HPDE6-E6E7 (cell line): ENCODE data around the gene HMCN1.

Source experiments
- DNase-seq: peaks from one replicate; pipeline ENCODE4 v3.0.0; 2011; ENCODE audit warnings: missing footprints; ENCODE audit errors: extremely low spot score

The HMCN1 gene

GRCh38 chr1:185965870-185966269, 231.7 kb downstream of the HMCN1 start:
- DNase-seq = no peak

DNA sequence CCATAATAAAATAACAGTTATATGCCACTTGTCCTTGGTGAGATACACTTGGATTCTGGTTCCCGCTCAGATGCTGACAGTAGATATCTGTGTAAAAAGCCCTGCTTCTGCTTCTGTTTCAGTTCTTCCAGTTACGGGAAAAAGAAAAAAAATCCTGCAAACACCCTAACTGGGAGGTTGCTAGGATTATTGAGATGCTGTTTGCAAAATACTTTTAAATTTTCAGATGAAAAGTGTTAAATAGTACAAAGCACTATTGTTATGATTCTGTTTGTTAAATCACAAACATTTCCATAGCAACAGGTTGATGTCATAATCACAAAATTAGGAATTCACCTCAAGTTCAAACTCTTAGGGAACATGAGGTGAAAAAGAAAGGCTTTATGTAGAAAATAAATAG, 232.3 kb downstream of the HMCN1 start:
- DNase-seq = no peak

GRCh38 chr1:185969028-185969427, 234.8 kb downstream of the HMCN1 start:
- no peak for DNase-seq

DNA sequence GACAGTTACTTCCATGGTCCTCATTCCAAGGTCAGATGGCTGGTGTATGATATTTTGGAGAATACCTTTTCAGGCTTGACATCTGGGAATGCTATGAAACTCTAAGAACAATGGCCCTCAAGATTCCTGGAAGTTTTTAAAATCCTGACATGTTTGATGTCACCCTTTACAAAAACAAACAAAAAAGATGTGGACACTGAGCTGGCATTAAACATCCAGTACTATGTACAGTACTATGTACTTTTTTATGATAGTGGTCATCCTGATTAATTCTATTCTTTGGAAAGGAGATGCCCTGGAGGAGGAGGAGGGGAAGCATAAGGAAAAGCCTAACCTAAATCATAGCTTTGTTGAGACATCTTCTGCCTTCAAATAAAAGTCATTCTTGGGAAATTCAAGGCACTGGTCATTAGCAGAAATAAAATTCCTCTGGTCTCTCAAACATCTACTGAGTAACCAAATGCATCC, 235.4 kb downstream of the HMCN1 start:
- DNase-seq = no peak

DNA sequence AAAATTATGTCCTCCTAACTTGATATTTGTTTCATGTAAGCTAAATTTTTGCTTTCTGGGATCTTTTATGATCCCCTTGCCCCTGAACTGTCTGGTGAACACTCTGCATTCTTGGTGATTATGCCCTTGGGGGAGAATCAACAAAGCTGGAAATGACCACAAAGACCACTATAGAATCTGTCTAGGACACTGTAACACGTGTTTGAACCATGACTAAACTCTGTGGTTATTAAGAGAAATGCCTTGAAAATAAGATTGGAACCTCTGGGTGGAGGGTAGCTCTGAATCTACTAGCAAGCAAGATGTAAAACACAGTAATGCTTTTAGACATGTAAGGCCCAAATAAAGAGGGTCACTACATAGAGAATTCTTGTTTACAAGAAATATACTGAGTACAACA, 237.5 kb downstream of the HMCN1 start:
- DNase-seq = no peak

DNA sequence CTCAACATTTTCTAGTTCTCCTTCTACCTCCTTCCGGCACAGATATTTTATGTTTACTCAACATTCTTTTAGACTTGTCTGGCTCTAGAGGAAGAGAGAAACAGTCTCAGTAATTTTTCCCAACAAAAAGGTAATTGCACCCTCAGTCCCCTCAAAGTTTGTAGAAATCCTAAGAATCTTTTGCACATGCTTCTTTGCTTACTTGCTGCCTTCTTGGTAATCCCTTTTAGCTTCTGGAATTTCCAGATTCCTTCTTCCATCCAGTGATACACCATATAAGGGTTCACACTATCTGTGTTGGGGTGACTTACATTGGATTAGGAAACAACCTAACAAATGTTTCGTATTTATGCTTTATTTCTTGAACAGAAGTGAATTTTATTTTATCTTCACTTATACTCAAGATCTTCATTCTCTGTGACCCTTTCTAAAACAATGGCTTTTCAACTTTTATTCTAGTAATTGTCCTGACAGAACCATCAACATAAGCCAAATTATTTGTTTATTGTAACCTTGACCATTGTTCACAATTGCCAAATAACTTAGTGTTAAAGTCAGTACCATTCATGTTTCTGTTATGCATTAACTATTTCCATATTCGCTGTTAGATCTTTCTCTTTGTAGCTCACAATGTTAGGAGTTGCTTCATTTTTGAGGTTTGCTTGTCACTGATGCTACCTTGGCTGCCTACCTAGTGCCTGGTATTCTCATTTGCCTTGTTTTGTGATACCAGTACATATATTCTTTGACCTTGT, 238.1 kb downstream of the HMCN1 start:
- no peak for DNase-seq

DNA sequence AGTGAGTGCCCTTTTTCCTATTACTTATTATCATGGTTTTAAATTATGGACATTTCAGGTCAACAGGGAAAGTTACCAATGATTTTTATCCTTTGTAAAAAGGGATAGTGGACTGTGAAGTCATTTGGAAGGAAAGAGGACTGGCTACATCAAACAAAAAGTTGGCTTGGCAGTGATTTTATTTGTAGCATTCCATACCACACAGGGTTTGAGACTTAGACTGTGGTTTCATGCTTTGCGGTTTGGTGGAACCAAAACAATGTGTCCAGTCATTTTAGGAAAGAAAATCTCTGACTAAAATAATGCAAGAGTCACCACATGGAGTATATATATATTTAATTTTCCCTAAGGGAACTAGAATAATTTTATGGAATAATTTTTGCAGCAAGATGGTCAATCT, 239.5 kb downstream of the HMCN1 start:
- DNase-seq = no peak

DNA sequence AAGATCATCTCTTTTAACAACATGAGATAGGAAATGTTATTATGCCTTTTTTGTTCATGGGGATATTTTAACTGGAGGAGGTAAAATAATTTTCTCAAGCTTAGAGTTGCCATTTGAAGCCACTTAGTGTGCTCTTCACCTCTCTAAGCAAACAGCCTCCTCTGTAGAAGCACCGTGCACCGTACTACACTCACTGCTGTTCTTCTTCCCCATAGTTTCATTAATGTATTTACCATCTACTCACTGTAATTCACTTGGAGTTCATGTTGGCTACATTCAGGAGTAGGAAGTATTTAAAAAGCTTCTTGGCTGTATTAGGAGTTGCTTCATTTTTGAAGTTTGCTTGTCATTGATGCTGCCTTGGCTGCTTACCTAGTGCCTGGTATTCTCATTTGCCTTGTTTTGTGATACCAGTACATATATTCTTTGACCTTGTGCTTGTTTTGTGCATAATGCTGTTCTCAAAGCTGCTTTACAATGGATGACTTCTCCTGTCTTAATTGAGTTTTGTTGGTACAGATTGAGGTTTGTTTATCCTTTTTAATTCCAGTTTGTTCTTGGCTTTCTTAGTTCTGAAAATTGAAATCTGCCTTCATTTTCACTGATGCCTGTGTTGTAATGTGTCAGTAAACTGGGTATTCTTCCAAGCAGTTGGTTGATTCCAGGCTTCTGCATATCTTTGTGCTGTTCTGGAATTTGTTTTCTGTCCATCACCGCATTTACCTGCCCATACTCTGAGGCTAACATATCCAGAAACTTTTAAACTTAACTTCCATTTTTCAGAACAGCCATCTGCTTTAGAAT, 240.4 kb downstream of the HMCN1 start:
- no peak for DNase-seq

DNA sequence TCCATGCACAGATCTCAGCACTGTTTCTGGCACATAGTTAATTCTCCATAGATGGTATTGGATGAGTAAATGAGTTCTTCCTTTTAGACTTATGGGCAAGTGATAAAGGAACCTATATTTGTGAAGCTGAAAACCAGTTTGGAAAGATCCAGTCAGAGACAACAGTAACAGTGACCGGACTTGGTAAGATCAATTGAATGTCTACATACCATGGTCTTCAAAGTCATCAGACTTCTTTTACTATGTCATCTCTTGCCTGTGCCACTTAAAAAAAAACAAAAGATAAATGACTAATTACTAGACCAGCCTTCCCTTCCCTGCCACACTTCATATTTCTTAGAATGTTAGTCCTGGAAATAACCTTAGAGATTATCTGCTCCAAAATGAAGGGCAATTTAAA, 246.7 kb downstream of the HMCN1 start:
- DNase-seq = no peak

DNA sequence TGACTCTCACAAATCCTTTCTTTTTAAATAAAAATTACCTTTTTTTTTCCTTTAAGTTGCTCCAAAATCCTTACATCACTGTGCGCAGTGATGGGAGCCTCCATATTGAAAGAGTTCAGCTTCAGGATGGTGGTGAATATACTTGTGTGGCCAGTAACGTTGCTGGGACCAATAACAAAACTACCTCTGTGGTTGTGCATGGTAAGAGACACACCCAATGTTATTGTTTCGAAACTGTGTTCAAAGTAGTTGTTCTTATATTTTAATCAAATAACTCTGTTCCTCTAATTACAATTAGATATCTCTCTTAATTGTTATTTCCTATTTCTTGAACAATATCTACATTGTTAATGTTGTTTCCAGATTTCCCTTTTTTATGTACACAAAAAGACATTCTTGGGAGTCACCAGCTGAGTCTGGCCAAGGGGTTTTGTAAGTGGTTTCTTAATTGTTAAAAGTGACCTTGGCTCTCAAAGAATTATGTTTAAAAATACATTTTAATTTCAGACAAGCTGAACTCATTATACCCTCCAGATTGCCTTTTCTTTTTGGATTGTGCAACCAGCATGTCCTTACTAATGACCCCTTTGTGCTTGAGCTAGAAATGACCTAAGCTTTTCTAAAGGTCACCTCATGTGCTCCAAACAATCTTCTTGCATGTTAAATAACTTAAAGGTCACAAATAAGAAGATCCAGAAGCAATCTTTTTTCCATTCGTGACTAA, 250.1 kb downstream of the HMCN1 start:
- DNase-seq = no peak

GRCh38 chr1:185987611-185988321, 253.6 kb downstream of the HMCN1 start:
- no peak for DNase-seq

DNA sequence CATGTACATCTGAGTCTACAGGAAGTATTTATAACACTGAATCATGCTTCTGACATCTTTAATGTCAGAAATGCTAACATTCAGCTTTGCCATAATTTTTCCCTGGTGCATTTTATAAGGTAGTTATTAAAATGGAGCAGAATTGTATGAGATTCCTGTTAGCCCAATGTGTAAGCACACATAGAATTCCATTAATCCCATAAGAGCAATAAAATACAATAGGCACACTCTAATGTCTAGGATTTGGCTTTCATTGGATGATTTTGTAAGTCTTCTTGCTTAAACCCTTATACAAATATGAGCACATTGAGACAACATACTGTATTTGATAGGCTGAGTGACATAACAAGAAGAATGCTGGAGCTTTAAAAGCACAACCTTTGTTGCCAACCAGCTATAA, 256.4 kb downstream of the HMCN1 start:
- no peak for DNase-seq

DNA sequence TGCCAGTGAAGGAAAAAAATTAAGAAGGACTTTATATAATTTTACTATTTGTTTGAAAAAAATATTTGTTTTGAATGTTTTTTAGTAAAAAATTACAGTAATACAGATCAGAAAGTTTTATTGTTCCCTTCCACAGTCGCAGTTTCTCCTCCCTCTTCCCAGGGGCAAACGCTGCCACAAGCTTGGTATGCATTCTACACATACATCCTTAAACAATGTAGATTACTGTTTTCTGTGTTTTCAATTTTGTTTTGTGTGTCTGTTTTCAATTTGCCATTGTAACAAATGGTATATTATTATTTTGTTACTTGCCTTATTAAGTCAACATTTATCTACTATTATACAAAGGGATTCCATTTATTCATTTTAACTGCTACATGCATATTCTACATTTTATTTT, 257.1 kb downstream of the HMCN1 start:
- DNase-seq = no peak

- peak; percentile 65 for DNase-seq
Observed at GRCh38 chr1:185996211-185996610, 262.0 kb downstream of the HMCN1 start.

DNA sequence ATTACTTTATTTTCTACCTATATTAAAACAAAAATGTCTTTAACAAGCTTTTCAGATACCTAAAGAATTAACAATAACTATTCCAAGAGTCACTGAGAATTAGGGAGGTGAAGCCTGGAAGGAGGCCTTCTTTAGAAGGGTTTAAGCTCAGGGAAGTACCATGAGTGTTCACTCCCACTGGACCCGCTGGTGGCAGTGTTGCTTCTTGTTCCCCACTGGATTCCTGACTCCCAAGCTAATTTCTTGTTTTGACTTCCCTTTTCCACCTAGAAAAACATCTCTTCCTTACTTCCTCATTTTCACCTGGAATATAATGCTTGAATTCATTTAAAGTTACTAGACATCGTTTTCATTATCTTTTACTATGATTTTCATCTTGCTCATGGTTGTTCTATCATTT, 264.2 kb downstream of the HMCN1 start:
- DNase-seq = peak; percentile 10

DNA sequence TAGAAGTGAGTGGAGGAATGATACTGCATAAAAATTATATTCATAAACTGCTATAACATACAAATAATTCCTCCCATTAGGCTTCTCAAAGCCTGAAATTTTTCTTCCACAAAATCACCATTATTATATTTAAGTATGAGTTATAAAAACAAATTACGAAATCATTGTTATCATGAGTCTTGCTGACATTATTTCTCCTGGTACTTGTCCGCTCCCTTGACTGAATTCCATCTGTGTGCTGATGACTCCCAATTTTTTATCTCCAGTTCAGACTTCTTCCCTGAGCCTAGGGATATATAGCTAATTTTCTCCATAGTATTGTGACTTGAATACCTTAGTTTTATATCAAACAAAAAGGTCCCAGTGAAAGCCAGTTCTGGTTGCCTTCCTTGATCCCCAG, 268.2 kb downstream of the HMCN1 start:
- DNase-seq = no peak

- no peak for DNase-seq
Observed at GRCh38 chr1:186009039-186009737, 275.0 kb downstream of the HMCN1 start.

GRCh38 chr1:186014370-186015037, 280.3 kb downstream of the HMCN1 start:
- no peak for DNase-seq

DNA sequence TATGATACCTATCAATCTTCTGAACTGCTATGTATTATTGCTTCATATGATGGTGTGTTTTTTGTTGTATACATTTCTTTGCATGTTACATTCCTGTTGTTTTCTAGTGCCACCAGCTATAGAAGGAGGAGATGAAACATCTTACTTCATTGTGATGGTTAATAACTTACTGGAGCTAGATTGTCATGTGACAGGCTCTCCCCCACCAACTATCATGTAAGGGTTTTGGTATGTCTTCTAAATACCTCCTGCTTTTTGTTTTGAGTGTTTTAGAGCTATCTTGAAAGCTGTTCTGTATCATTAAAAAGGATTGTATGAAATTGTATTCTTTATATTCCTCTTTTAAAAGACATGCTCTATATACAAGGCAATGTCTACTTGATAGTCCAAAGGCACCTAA, 282.7 kb downstream of the HMCN1 start:
- no peak for DNase-seq

DNA sequence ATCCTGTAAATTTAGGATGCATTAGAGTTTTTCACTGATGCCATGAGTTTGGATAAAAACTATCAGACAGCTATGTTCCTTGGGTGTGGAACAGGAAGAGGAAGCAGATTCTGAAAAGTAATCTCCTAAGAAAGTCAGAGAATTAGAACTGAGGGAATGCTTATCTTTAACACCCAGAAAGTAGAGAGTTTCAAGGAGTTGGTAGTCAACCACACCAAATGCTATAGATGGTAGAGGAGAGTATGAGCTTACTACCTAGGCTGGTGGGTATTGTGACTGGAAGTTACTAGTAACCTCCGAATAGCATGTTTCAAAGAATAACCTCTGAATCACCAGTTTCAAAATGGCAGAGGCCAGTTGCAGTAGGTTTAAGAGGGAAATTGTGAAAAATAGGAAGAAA, 288.0 kb downstream of the HMCN1 start:
- no peak for DNase-seq

- no peak for DNase-seq
Observed at GRCh38 chr1:186026946-186027345, 292.8 kb downstream of the HMCN1 start.
